Measurements from ENCODE around the gene COL23A1.

GRCh38 chr5:178595150-178595549 is 5.0 kb upstream of the COL23A1 start:
- no peak for TF ChIP-seq JUNB (IDR thresholded peaks at IDR 0.05)
- TF ChIP-seq CTCF (IDR thresholded peaks at IDR 0.05) = no peak
- no peak for TF ChIP-seq RAD21 (conservative IDR thresholded peaks at IDR 0.05 in 1 of 2, IDR thresholded peaks at IDR 0.05 in 1 of 2)
- TF ChIP-seq ZC3H11A (IDR thresholded peaks at IDR 0.05) = no peak
- no peak for TF ChIP-seq NFE2L2 (conservative IDR thresholded peaks at IDR 0.05; ENCODE audit: low read length)
- no peak for TF ChIP-seq POLR2A (IDR thresholded peaks at IDR 0.05; ENCODE audit: low read length)
- no peak for TF ChIP-seq HOXB5 (CRISPR knock-in tag; IDR thresholded peaks at IDR 0.05)
- TF ChIP-seq USF2 (IDR thresholded peaks at IDR 0.05) = no peak
- TF ChIP-seq SREBF2 (IDR thresholded peaks at IDR 0.05) = no peak
- TF ChIP-seq MAZ (IDR thresholded peaks at IDR 0.05; ENCODE audit: borderline replicate concordance, low read depth, low read length) = no peak
- no peak for TF ChIP-seq KDM1A (IDR thresholded peaks at IDR 0.05; ENCODE audit: low read depth)
- no peak for TF ChIP-seq CBX2 (IDR thresholded peaks at IDR 0.05; ENCODE audit: borderline replicate concordance, low read depth)
- no peak for TF ChIP-seq BCL3 (IDR thresholded peaks at IDR 0.05)

Measured in A549 (cell line).